Measurements from ENCODE around the gene RHBDF1. TPM values are rescaled to one million over a fixed set of nuclear protein-coding genes. Genes with fewer than 3 reads are reported as not detected.

Gene RHBDF1
- total and polyA plus RNA-seq, 2 of the 13 experiments (the other 11 are each of a cell fraction or from before 2014, with no cell fraction given), result 5.4 to 26.9 TPM

GRCh38 chr16:85865-86264 lies 13.4 kb upstream of the RHBDF1 start:
- 86% methylated on average over 5 of the region's 9 CpGs for WGBS (ENCODE audit: low lambda C conversion rate)
- no peak for ATAC-seq
- Histone ChIP-seq H3K9me3 (ENCODE audit: low read length) (no peaks in the 10 kb centered on the region), H3K4me1 (ENCODE audit: insufficient read depth, low read length) (no peaks in the 10 kb centered on the region), H3K4me2 (ENCODE audit: low read depth, low read length) (no peak overlapping the region), H3K4me3 (replicated peaks in 1 of 3; ENCODE audit: insufficient read depth in 1 of 3, low read depth in 2 of 3, low read length in 3 of 3) (no peak overlapping the region), H3K9ac (ENCODE audit: insufficient read depth, low read depth, low read length) (no peak overlapping the region), H3K79me2 (ENCODE audit: insufficient read depth, low read length) (no peaks in the 10 kb centered on the region), H2AFZ (ENCODE audit: low read length) (no peak overlapping the region), H4K20me1 (ENCODE audit: insufficient read depth, low read length) (no peaks in the 10 kb centered on the region), H3K27ac (ENCODE audit: extremely low read length, insufficient read depth, low read length) (no peak overlapping the region), H3K36me3 (replicated peaks in 1 of 2; ENCODE audit: control insufficient read depth in 1 of 2, insufficient read depth in 2 of 2, low read length in 2 of 2) (peaks cover 18 to 32% of the 10 kb centered on the region in 2 experiments; a peak in 4 of 5 replicates), H3K27me3 (ENCODE audit: control insufficient read depth in 1 of 2, insufficient read depth in 2 of 2, low read length in 2 of 2) (no peaks in the 10 kb centered on the region)
- FAIRE-seq, result no peak
- TF ChIP-seq ZSCAN12 (CRISPR knock-in tag; IDR thresholded peaks at IDR 0.05), result no peak
- no peak for TF ChIP-seq CBX1 (IDR thresholded peaks at IDR 0.05; ENCODE audit: low read depth)
- DNase-seq (ENCODE audit: low spot score), result no peak
- in situ Hi-C loops (cut with HindIII; ENCODE audit: extremely low pct_ligation_motif_present, low pct_unique_long_range_greater_than_20kb) (no loop called here), intact Hi-C loops (cut with micrococcal nuclease; ENCODE audit: unreplicated experiment) (no loop called here)
- ChIA-PET CTCF (ENCODE audit: low intra/inter-chr PET ratio, low total read pairs) (no interaction called here), POLR2A (no interaction called here)
- BruUV-seq (replicated peaks), result no TSS peak

DNA sequence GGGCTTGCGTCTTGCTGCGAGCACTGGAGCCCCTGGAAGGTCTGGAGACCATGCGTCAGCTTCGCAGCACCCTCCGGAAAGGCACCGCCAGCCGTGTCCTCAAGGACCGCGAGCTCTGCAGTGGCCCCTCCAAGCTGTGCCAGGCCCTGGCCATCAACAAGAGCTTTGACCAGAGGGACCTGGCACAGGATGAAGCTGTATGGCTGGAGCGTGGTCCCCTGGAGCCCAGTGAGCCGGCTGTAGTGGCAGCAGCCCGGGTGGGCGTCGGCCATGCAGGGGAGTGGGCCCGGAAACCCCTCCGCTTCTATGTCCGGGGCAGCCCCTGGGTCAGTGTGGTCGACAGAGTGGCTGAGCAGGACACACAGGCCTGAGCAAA lies 13.0 kb upstream of the RHBDF1 start:
- CTCF ChIA-PET (ENCODE audit: low intra/inter-chr PET ratio, low total read pairs), result no interaction called here
- Histone ChIP-seq H3K4me1 (ENCODE audit: insufficient read depth, low read length) (no peaks in the 10 kb centered on the region), H4K20me1 (ENCODE audit: insufficient read depth, low read length) (no peaks in the 10 kb centered on the region), H3K79me2 (ENCODE audit: insufficient read depth, low read length) (no peaks in the 10 kb centered on the region), H3K4me2 (ENCODE audit: low read depth, low read length) (no peak overlapping the region), H3K27ac (ENCODE audit: extremely low read length, insufficient read depth, low read length) (no peak overlapping the region), H3K36me3 (replicated peaks in 1 of 2; ENCODE audit: control insufficient read depth in 1 of 2, insufficient read depth in 2 of 2, low read length in 2 of 2) (peaks cover 18 to 33% of the 10 kb centered on the region in 2 experiments; a peak in 4 of 5 replicates), H3K4me3 (replicated peaks in 1 of 3; ENCODE audit: insufficient read depth in 1 of 3, low read depth in 2 of 3, low read length in 3 of 3) (no peak overlapping the region), H3K9me3 (ENCODE audit: low read length) (no peaks in the 10 kb centered on the region), H3K9ac (ENCODE audit: insufficient read depth, low read depth, low read length) (no peak overlapping the region), H2AFZ (ENCODE audit: low read length) (no peak overlapping the region), H3K27me3 (ENCODE audit: control insufficient read depth in 1 of 2, insufficient read depth in 2 of 2, low read length in 2 of 2) (no peaks in the 10 kb centered on the region)
- TF ChIP-seq ZMYM3 (CRISPR knock-in tag; IDR thresholded peaks at IDR 0.05) (no peak), AGO2 (optimal IDR thresholded peaks at IDR 0.05; ENCODE audit: low read depth, low read length) (peak; percentile 78), ZFAT (CRISPR knock-in tag; conservative IDR thresholded peaks at IDR 0.05) (no peak), KDM3A (CRISPR knock-in tag; IDR thresholded peaks at IDR 0.05; ENCODE audit: low read depth) (no peak), MTA3 (CRISPR knock-in tag; IDR thresholded peaks at IDR 0.05) (no peak), HCFC1 (IDR thresholded peaks at IDR 0.05; ENCODE audit: low read depth, low read length) (no peak), ZNF20 (CRISPR knock-in tag; IDR thresholded peaks at IDR 0.05) (no peak), KDM2A (CRISPR knock-in tag; IDR thresholded peaks at IDR 0.05; ENCODE audit: borderline replicate concordance, low read depth) (no peak), RBFOX2 (IDR thresholded peaks at IDR 0.05; ENCODE audit: low read depth, low read length) (peak; percentile 49; the same call in 1 of the 2 replicates), SIX4 (CRISPR knock-in tag; IDR thresholded peaks at IDR 0.05) (no peak), SAFB2 (CRISPR knock-in tag; IDR thresholded peaks at IDR 0.05; ENCODE audit: borderline replicate concordance, low read depth) (no peak)
- DNase-seq (ENCODE audit: low spot score) (no peak), ATAC-seq (no peak; the same call in 2 of the 3 replicates), FAIRE-seq (no peak)
- intact Hi-C loops (cut with micrococcal nuclease; ENCODE audit: unreplicated experiment), result no loop called here
- POLR2A ChIA-PET, result no interaction called here
- 98% methylated on average over 15 of the region's 18 CpGs for WGBS (ENCODE audit: low lambda C conversion rate)
- no TSS peak for BruUV-seq (replicated peaks)
- in situ Hi-C loops (cut with HindIII; ENCODE audit: extremely low pct_ligation_motif_present, low pct_unique_long_range_greater_than_20kb), result no loop called here

Measured in HepG2 (cell line).